ENCODE results near the gene ARPIN.
"Not testable (repeated sequence)": the region's sequence is repeated elsewhere in the genome, so short reads cannot be mapped to it uniquely, and the experiment has no call there.

ARPIN gene

GRCh38 chr15:89878323-89878722 lies 34.4 kb downstream of the ARPIN start:
- no peak for DNase-seq (ENCODE audit: extremely low read depth in 1 of 2, low read depth in 1 of 2)

DNA sequence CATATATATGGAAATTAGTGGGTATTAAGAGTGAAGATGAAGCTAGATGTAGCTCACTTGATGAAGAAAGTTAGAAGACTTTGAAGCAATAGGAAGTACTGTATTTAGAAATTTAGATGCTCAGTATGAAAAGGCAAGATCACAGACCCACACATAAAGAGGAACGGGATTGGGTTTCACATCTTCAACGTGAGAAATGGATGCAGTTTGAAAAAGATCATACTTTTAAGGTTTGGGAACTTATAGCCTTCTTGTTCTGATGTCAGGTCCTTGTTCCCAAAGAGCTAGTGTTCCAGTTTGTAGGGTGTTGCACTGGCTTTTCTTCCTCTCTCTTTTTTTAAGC lies 35.7 kb downstream of the ARPIN start:
- no peak for DNase-seq (ENCODE audit: extremely low read depth in 1 of 2, low read depth in 1 of 2)

- no peak for DNase-seq (ENCODE audit: extremely low read depth in 1 of 2, low read depth in 1 of 2)
Observed at GRCh38 chr15:89876396-89877082, 36.2 kb downstream of the ARPIN start.

DNA sequence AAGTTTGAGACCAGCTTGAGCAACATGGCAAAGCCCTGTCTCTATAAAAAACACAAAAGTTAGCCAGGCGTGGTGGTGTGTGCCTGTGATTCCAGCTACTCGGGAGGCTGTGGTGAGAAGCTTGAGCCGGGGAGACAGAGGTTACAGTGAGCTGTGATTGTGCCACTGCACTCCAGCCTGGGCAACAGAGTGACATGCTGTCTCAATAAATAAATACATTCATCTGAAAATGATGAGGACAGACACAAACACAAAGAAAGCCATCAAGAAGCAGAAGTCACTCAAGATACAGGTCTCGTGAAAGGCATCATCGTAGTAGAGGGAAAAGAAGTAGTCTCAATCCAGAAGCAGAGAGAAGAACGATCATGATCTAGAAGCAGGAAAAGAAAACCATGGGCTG lies 37.0 kb downstream of the ARPIN start:
- DNase-seq (ENCODE audit: extremely low read depth in 1 of 2, low read depth in 1 of 2): no peak

GRCh38 chr15:89874926-89875564 lies 37.7 kb downstream of the ARPIN start:
- DNase-seq (ENCODE audit: extremely low read depth in 1 of 2, low read depth in 1 of 2): peak; percentile 57 to 77

GRCh38 chr15:89870688-89871288 lies 42.0 kb downstream of the ARPIN start:
- DNase-seq (ENCODE audit: extremely low read depth in 1 of 2, low read depth in 1 of 2): no peak

GRCh38 chr15:89870006-89870405 lies 42.7 kb downstream of the ARPIN start:
- DNase-seq (ENCODE audit: extremely low read depth in 1 of 2, low read depth in 1 of 2): no peak

DNA sequence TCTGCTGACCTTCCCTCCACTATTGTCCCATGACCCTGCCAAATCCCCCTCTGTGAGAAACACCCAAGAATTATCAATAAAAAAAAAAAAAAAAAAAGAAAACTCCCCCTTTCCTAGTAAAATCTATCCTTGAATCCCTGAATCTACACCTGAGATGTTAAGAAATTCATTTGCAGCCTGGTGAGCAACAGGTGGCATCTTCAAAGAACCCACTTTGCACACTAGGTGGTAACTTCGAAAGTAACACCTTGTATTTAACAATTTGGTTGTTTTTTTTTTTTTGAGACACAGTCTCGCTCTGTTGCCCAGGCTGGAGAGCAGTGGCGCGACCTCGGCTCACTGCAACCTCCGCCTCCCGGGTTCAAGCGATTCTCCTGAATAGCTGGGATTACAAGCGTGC lies 43.3 kb downstream of the ARPIN start:
- not testable (repeated sequence) for DNase-seq (ENCODE audit: extremely low read depth in 1 of 2, low read depth in 1 of 2)

DNA sequence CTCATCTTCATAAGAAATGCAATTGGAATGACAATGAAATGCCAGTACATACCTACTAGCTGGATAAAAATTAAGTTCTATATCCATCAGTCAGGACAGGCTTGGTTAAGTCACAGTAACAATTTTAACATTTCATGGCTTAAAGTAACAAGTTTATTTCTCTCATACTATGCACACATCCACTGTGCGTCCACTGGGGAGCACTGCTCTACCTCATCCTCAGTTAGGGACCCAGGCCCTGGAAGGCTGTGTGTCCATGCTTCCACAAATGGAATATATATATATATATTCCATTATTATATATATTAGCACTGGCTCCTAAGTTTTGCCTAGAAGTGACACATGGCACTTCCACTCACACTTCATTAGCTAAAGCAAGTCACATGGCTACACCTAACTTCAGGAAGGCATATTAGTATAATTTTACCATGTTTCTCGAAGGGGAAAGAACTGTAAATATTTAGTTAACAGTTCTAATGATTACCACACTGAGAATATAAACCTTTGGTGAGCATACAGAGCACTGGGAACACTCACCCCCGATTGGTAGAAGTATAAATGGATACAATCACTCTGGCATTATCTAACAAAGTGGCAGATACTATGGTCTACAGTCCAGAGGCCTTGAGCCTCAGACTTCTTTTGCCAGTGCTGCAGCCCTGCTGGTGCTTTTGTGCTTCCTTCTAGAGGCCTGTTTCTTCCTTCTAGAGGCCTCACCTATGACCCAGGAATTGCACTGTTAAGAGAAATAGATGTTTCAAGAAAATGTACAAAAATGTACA lies 47.6 kb downstream of the ARPIN start:
- DNase-seq (ENCODE audit: extremely low read depth in 1 of 2, low read depth in 1 of 2): no peak

- DNase-seq (ENCODE audit: extremely low read depth in 1 of 2, low read depth in 1 of 2): no peak
Observed at GRCh38 chr15:89863918-89864317, 48.8 kb downstream of the ARPIN start.

DNA sequence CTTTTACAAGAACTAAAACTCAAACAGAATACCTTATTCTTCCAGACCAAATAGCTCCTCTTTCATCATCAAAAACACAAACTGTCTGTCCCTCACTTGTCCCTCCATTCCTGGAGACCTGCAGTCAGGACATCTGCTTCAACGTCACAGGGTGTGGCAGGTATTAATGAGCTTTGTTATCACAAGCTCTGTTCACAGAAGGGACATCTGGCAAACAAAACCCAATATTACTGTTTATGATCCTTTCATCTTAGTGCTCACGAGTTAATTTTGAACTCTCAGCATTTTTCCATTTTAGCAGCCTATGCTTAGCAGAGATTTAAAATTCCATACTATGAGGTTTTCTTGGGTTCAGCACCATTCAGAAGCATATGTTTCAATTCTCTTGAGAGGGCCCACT lies 51.9 kb downstream of the ARPIN start:
- DNase-seq (ENCODE audit: extremely low read depth in 1 of 2, low read depth in 1 of 2): no peak

DNA sequence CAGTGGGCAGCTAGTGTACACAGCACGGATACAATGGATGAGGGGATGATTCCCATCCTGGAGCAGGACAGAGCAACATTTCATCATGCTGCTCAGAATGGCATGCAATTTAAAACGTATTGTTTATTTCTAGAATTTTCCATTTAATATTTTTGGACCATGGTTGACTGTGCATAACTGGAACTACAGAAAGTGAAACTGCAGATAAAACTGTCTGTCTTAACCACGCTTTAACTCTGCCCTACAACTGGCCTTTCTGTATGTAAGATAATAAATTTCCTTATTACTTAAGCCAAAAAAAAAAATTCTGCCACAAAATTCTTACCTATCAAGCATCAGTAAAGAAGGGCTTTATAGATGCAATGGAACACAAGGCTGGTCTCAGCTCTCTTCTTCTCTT lies 52.3 kb downstream of the ARPIN start:
- DNase-seq (ENCODE audit: extremely low read depth in 1 of 2, low read depth in 1 of 2): no peak

- no peak for DNase-seq (ENCODE audit: extremely low read depth in 1 of 2, low read depth in 1 of 2)
Observed at GRCh38 chr15:89858661-89859458, 53.9 kb downstream of the ARPIN start.

DNA sequence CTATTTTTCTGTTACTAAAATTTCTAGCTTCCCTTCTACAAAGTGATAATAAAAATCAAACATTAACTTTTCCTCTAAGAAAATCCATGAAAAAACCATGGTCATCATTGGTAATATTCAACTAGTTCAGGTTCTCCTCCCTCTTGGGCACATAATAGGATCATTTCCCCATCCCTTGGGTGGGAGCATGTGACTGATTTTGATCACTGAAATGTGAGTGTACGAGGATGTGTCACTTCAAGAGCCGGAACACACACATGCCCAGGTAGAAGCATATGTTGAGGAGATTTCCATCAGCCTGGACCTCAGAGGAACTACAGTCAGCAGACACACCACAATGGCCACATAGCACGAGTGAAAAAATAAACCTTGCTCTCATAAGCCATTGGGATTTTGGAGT lies 55.1 kb downstream of the ARPIN start:
- DNase-seq (ENCODE audit: extremely low read depth in 1 of 2, low read depth in 1 of 2): no peak

DNA sequence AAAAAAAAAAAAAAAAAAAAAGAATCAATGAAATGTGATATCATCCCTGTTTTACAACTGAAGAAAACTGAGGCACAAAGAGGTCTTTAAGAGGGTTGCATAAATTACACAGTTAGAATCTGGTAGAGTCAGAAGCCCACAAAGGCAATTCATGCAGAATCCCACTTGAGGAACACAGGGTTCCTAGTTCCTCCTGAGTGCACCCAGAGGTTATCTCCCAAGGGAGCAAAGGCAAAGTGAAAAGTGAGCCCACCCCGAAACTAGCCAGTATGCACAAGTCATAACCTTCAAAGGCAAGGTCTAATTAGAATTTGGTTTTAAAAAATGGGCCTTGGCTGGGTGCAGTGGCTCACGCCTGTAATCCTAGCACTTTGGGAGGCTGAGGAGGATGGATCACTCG lies 56.8 kb downstream of the ARPIN start:
- DNase-seq (ENCODE audit: extremely low read depth in 1 of 2, low read depth in 1 of 2): no peak

DNA sequence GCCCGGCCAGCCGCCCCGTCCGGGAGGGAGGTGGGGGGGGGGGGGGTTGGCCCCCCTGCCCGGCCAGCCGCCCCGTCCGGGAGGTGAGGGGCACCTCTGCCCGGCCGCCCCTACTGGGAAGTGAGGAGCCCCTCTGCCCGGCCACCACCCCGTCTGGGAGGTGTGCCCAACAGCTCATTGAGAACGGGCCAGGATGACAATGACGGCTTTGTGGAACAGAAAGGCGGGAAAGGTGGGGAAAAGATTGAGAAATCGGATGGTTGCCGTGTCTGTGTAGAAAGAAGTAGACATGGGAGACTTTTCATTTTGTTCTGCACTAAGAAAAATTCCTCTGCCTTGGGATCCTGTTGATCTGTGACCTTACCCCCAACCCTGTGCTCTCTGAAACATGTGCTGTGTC lies 57.9 kb downstream of the ARPIN start:
- DNase-seq (ENCODE audit: extremely low read depth in 1 of 2, low read depth in 1 of 2): not testable (repeated sequence)

- no peak for DNase-seq (ENCODE audit: extremely low read depth in 1 of 2, low read depth in 1 of 2)
Observed at GRCh38 chr15:89852342-89852995, 60.3 kb downstream of the ARPIN start.

DNA sequence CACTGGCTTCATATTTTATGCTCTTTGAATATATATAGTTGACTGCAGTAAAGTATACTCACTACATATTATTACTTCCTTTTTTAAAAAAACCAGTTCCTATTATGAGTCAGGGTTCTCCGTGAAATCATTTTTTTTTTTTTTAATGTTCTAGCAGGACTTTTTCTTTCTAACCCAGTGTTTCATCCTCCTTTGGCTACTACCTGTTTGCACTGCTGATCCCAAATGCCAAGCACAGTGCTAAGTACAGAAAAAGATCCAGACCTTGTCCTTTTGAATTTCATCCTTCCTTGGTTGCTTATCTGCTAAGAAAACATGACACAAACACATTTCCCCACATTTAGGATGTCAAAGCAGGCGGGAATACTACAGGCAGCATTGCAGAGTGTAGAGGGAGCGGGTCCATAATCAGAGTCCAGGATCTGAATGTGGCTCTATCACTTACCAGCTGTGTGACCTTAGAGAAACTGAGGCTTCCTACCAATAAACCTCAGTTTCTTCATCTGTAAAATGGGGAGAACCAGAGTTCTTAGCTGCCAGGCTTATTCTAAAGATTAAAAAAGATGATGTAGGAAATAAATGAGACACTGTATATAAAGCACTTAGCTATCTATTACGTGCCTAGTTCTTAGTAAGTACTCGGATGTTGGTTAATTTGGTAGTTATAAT lies 60.9 kb downstream of the ARPIN start:
- DNase-seq (ENCODE audit: extremely low read depth in 1 of 2, low read depth in 1 of 2): no peak

DNA sequence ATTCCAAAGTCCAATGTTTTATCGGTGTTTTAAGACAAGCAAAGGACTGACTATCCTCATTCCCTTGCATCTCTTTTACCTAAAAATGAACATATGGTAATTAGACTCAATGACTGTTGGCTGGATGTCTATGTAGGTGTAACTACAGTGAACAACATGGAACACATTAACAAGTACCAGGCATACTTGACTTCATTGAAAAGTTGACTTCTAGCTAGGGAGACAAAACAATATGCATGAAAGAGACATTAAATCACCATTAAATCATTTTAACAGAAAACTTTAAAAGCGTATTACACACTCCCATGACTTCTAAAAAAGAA lies 63.8 kb downstream of the ARPIN start:
- no peak for DNase-seq (ENCODE audit: extremely low read depth in 1 of 2, low read depth in 1 of 2)

- no peak for DNase-seq (ENCODE audit: extremely low read depth in 1 of 2, low read depth in 1 of 2)
Observed at GRCh38 chr15:89847101-89847500, 65.7 kb downstream of the ARPIN start.
